Measurements from ENCODE around the gene PSMD1.

- no peak for TF ChIP-seq EZH2 (IDR thresholded peaks at IDR 0.05; ENCODE audit: insufficient read depth, poor library complexity, severe bottlenecking)
- TF ChIP-seq EZH2phosphoT487 (IDR thresholded peaks at IDR 0.05; ENCODE audit: insufficient read depth, low read depth): no peak
Measured at GRCh38 chr2:231010201-231010730, 46.4 kb upstream of the PSMD1 start.

Measured in GM23248 (cell line).